GM18499 (cell line): ENCODE measurements around the gene NRCAM.
"Not testable (repeated sequence)": the region's sequence is repeated elsewhere in the genome, so short reads cannot be mapped to it uniquely, and the experiment has no call there.

Experiments
- ATAC-seq: cut with Tn5 transposase; IDR thresholded peaks from one replicate; pipeline ENCODE4 v1.9.1; 2021; ENCODE audit warnings: moderate number of reproducible peaks; ENCODE audit not compliant: insufficient read depth, unreplicated experiment

The NRCAM gene

GRCh38 chr7:108289852-108290251, 166.4 kb downstream of the NRCAM start:
- ATAC-seq: no peak

- ATAC-seq: no peak
These were observed 168.4 kb downstream of the NRCAM start for GRCh38 chr7:108287857-108288256.

- ATAC-seq: no peak
These were observed 169.8 kb downstream of the NRCAM start for GRCh38 chr7:108286290-108286904.

GRCh38 chr7:108285778-108286177, 170.5 kb downstream of the NRCAM start:
- no peak for ATAC-seq

GRCh38 chr7:108285003-108285368, 171.2 kb downstream of the NRCAM start:
- no peak for ATAC-seq

- ATAC-seq: no peak
These were observed 171.8 kb downstream of the NRCAM start for GRCh38 chr7:108284349-108285002.

GRCh38 chr7:108283252-108283651, 173.0 kb downstream of the NRCAM start:
- no peak for ATAC-seq

GRCh38 chr7:108282427-108282996, 173.7 kb downstream of the NRCAM start:
- ATAC-seq: no peak

GRCh38 chr7:108280136-108280535, 176.1 kb downstream of the NRCAM start:
- no peak for ATAC-seq

- ATAC-seq: no peak
These were observed 177.5 kb downstream of the NRCAM start for GRCh38 chr7:108278776-108279175.

GRCh38 chr7:108278281-108278680, 178.0 kb downstream of the NRCAM start:
- no peak for ATAC-seq

GRCh38 chr7:108274447-108274846, 181.8 kb downstream of the NRCAM start:
- ATAC-seq: not testable (repeated sequence)

- ATAC-seq: not testable (repeated sequence)
These were observed 183.3 kb downstream of the NRCAM start for GRCh38 chr7:108272891-108273290.

- peak; percentile 80 for ATAC-seq
These were observed 185.7 kb downstream of the NRCAM start for GRCh38 chr7:108270385-108271015.

- ATAC-seq: no peak
These were observed 187.9 kb downstream of the NRCAM start for GRCh38 chr7:108268200-108268820.

GRCh38 chr7:108267615-108268014, 188.6 kb downstream of the NRCAM start:
- no peak for ATAC-seq

GRCh38 chr7:108266491-108266890, 189.7 kb downstream of the NRCAM start:
- ATAC-seq: no peak

- no peak for ATAC-seq
These were observed 190.2 kb downstream of the NRCAM start for GRCh38 chr7:108266035-108266434.

- ATAC-seq: no peak
These were observed 191.2 kb downstream of the NRCAM start for GRCh38 chr7:108265007-108265406.

GRCh38 chr7:108263425-108263824, 192.8 kb downstream of the NRCAM start:
- no peak for ATAC-seq
